ENCODE measurements around the gene VARS2. TPM values are rescaled to one million over a fixed set of nuclear protein-coding genes. Genes with fewer than 3 reads are reported as not detected.
"Not testable (repeated sequence)": the region's sequence is repeated elsewhere in the genome, so short reads cannot be mapped to it uniquely, and the experiment has no call there.

Gene VARS2
- total and polyA plus RNA-seq, 2 experiments from 2014 or later: 27.5 to 61.3 TPM

GRCh38 chr6:30898750-30899360 lies 15.2 kb upstream of the VARS2 start:
- no peak for TF ChIP-seq CTCF (IDR thresholded peaks at IDR 0.05; ENCODE audit: low read depth, low read length)
- H3K27ac ChIP-seq: no peak overlapping the region
- H3K9me3 ChIP-seq (ENCODE audit: low read depth): no peaks in the 10 kb centered on the region
- H3K4me3 ChIP-seq: no peak overlapping the region
- no peaks in the 10 kb centered on the region for H3K27me3 ChIP-seq
- DNase-seq (ENCODE audit: low read depth in 1 of 2, low spot score in 1 of 2): no peak
- no peaks in the 10 kb centered on the region for H3K4me1 ChIP-seq (ENCODE audit: low read depth)
- H3K36me3 ChIP-seq: peaks cover 21% of the 10 kb centered on the region

- H3K4me1 ChIP-seq (ENCODE audit: low read depth): no peaks in the 10 kb centered on the region
- H3K27ac ChIP-seq: no peak overlapping the region
- TF ChIP-seq CTCF (IDR thresholded peaks at IDR 0.05; ENCODE audit: low read depth, low read length): no peak
- H3K36me3 ChIP-seq: peaks cover 16% of the 10 kb centered on the region
- no peak for DNase-seq (ENCODE audit: low read depth in 1 of 2, low spot score in 1 of 2)
- no peak overlapping the region for H3K4me3 ChIP-seq
- H3K9me3 ChIP-seq (ENCODE audit: low read depth): no peaks in the 10 kb centered on the region
- H3K27me3 ChIP-seq: no peaks in the 10 kb centered on the region
These were observed 13.1 kb upstream of the VARS2 start for GRCh38 chr6:30900863-30901417.

- no peak for TF ChIP-seq CTCF (IDR thresholded peaks at IDR 0.05; ENCODE audit: low read depth, low read length)
These were observed 12.6 kb upstream of the VARS2 start for GRCh38 chr6:30901436-30901835.

GRCh38 chr6:30902196-30902595 lies 11.8 kb upstream of the VARS2 start:
- H3K36me3 ChIP-seq: peaks cover 16% of the 10 kb centered on the region
- not testable (repeated sequence) for H3K4me1 ChIP-seq (ENCODE audit: low read depth); H3K27ac ChIP-seq; DNase-seq (ENCODE audit: low read depth in 1 of 2, low spot score in 1 of 2); H3K4me3 ChIP-seq; H3K9me3 ChIP-seq (ENCODE audit: low read depth); H3K27me3 ChIP-seq

More at GRCh38 chr6:30901436-30901835, 12.6 kb upstream of the VARS2 start:
- H3K36me3 ChIP-seq: peaks cover 16% of the 10 kb centered on the region
- DNase-seq (ENCODE audit: low read depth in 1 of 2, low spot score in 1 of 2): no peak
- H3K27ac ChIP-seq: no peak overlapping the region
- H3K4me3 ChIP-seq: no peak overlapping the region
- H3K27me3 ChIP-seq: no peaks in the 10 kb centered on the region
- no peaks in the 10 kb centered on the region for H3K9me3 ChIP-seq (ENCODE audit: low read depth)
- no peaks in the 10 kb centered on the region for H3K4me1 ChIP-seq (ENCODE audit: low read depth)

GRCh38 chr6:30902709-30903108 lies 11.3 kb upstream of the VARS2 start:
- Histone ChIP-seq H3K4me1 (ENCODE audit: low read depth) (no peaks in the 10 kb centered on the region), H3K4me3 (no peak overlapping the region), H3K27me3 (no peaks in the 10 kb centered on the region), H3K36me3 (peaks cover 12% of the 10 kb centered on the region), H3K9me3 (ENCODE audit: low read depth) (no peaks in the 10 kb centered on the region), H3K27ac (no peak overlapping the region)
- no peak for TF ChIP-seq CTCF (IDR thresholded peaks at IDR 0.05; ENCODE audit: low read depth, low read length)
- no peak for DNase-seq (ENCODE audit: low read depth in 1 of 2, low spot score in 1 of 2)

- Histone ChIP-seq H3K27me3 (no peaks in the 10 kb centered on the region), H3K36me3 (peaks cover 7% of the 10 kb centered on the region), H3K4me3 (no peak overlapping the region), H3K9me3 (ENCODE audit: low read depth) (no peaks in the 10 kb centered on the region), H3K4me1 (ENCODE audit: low read depth) (no peaks in the 10 kb centered on the region), H3K27ac (no peak overlapping the region)
- no peak for DNase-seq (ENCODE audit: low read depth in 1 of 2, low spot score in 1 of 2)
- TF ChIP-seq CTCF (IDR thresholded peaks at IDR 0.05; ENCODE audit: low read depth, low read length): no peak
These were observed 10.8 kb upstream of the VARS2 start for GRCh38 chr6:30903236-30903635.

GRCh38 chr6:30907290-30907757 lies 6.7 kb upstream of the VARS2 start:
- H3K36me3 ChIP-seq: not testable (repeated sequence)

More at GRCh38 chr6:30907290-30907757, 6.7 kb upstream of the VARS2 start:
- not testable (repeated sequence) for H3K27me3 ChIP-seq; DNase-seq (ENCODE audit: low read depth in 1 of 2, low spot score in 1 of 2); H3K27ac ChIP-seq; H3K4me1 ChIP-seq (ENCODE audit: low read depth); H3K9me3 ChIP-seq (ENCODE audit: low read depth)
- peak overlapping the region; percentile 98 for H3K4me3 ChIP-seq

Measured in cardiac muscle cell (in vitro differentiated cells and primary cell).